C4-2B (cell line): ENCODE results near the gene RPS15A.

Experiments
- ZFX ChIP-seq: fragments of 450-650 bp; IDR thresholded peaks from 2 replicates; pipeline ENCODE4 v1.6.1; 2017
- TF ChIP-seq, protein P1 (sequence below): fragments of 450-650 bp; conservative IDR thresholded peaks from 2 replicates; pipeline ENCODE4 v1.5.1; 2017; ENCODE audit warnings: mild to moderate bottlenecking

DNA sequence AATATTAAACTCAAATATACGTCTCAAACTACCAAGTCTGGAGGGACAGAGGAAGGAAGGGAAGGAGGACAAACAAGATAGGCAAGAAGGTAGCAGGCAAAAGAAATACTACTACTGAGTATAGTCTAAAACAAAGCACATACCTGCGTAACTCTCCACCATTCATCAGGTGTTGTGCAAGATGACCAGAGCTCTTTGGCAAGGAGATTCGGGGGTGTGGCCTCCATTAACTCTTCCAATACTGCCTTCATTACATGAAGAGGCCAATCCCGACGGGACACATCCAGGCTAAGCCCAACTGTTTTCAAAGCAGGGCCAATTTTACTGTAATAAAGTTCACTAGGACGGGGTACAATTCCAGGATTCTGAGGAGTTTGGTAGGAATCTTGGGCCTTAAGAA lies 49.4 kb upstream of the RPS15A start:
- TF ChIP-seq, protein P1, sequence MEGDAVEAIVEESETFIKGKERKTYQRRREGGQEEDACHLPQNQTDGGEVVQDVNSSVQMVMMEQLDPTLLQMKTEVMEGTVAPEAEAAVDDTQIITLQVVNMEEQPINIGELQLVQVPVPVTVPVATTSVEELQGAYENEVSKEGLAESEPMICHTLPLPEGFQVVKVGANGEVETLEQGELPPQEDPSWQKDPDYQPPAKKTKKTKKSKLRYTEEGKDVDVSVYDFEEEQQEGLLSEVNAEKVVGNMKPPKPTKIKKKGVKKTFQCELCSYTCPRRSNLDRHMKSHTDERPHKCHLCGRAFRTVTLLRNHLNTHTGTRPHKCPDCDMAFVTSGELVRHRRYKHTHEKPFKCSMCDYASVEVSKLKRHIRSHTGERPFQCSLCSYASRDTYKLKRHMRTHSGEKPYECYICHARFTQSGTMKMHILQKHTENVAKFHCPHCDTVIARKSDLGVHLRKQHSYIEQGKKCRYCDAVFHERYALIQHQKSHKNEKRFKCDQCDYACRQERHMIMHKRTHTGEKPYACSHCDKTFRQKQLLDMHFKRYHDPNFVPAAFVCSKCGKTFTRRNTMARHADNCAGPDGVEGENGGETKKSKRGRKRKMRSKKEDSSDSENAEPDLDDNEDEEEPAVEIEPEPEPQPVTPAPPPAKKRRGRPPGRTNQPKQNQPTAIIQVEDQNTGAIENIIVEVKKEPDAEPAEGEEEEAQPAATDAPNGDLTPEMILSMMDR, result no peak
- no peak for TF ChIP-seq ZFX
